ENCODE data around the gene PNPLA2. TPM values are rescaled to one million over a fixed set of nuclear protein-coding genes. Genes with fewer than 3 reads are reported as not detected.

Gene PNPLA2, protein sequence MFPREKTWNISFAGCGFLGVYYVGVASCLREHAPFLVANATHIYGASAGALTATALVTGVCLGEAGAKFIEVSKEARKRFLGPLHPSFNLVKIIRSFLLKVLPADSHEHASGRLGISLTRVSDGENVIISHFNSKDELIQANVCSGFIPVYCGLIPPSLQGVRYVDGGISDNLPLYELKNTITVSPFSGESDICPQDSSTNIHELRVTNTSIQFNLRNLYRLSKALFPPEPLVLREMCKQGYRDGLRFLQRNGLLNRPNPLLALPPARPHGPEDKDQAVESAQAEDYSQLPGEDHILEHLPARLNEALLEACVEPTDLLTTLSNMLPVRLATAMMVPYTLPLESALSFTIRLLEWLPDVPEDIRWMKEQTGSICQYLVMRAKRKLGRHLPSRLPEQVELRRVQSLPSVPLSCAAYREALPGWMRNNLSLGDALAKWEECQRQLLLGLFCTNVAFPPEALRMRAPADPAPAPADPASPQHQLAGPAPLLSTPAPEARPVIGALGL
- 10 to 100 TPM; 39.7 to 79.4 (median 58.9) TPM for total RNA-seq

DNA sequence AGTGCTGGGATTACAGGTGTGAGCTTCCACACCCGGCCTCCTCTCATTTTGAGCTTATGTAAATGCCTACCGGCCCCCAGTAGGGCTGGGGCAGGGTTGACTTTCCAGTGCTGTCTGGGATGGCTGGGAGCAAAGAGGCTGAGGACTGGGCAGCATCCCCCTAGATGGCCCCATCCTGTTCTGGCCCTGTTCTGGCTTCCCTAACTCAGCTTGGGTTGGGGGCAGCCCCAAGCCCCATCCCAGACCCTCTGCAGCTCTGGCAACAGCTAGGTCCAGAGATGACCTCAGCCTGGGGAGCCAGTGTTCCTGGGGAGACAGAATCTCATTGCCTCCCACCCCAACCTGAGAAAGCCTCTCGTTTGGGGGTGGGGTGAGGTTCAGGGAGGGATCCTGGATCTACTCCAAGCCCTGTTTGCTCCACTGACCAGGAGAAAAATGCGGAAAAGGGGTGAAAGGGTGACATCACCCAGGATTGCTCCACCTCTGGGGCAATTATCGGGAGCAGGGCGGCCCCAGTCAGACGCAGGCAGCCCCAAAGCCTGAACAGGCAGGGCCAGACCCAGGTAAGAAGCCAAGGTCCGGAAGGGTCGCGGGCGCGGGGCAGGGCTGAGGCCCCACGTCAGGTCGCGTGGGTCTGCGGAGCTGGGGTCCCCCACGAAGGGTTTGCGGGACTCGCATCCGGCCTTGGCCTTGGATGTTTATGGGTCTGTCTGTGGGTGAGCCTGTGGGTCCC, at the start of gene PNPLA2:
Gene PNPLA2 (plus strand): TSS at position 519 of the 733 bp plus-strand sequence. CDS start 805 bp downstream, outside the sequence.
- Histone ChIP-seq H3K4me3 (peak within 1 kb of the TSS; percentile 63 to 99), H3K4me1 (peaks cover 0 to 35% (median 18%) of the 10 kb centered on the region in 3 donors), H3K27me3 (no peaks in the 10 kb centered on the region), H3K36me3 (peaks cover 0 to 34% of the 10 kb centered on the region in 2 donors), H3K9me3 (no peaks in the 10 kb centered on the region), H3K27ac (peak within 1 kb of the TSS; percentile 75 to 100 (median 94))
- TF ChIP-seq, protein P1, sequence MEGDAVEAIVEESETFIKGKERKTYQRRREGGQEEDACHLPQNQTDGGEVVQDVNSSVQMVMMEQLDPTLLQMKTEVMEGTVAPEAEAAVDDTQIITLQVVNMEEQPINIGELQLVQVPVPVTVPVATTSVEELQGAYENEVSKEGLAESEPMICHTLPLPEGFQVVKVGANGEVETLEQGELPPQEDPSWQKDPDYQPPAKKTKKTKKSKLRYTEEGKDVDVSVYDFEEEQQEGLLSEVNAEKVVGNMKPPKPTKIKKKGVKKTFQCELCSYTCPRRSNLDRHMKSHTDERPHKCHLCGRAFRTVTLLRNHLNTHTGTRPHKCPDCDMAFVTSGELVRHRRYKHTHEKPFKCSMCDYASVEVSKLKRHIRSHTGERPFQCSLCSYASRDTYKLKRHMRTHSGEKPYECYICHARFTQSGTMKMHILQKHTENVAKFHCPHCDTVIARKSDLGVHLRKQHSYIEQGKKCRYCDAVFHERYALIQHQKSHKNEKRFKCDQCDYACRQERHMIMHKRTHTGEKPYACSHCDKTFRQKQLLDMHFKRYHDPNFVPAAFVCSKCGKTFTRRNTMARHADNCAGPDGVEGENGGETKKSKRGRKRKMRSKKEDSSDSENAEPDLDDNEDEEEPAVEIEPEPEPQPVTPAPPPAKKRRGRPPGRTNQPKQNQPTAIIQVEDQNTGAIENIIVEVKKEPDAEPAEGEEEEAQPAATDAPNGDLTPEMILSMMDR (IDR thresholded peaks at IDR 0.05) = no peak
- TF ChIP-seq POLR2AphosphoS5 (IDR thresholded peaks at IDR 0.05) = peak; percentile 18
- no peak for TF ChIP-seq POLR2A (IDR thresholded peaks at IDR 0.05)
- no peak for TF ChIP-seq EP300 (IDR thresholded peaks at IDR 0.05)
- peak; percentile 26 for ATAC-seq
- WGBS, 2 donors (ENCODE audit: low coverage in 1 of 2) = no CpG with 5 or more reads among the region's 20 CpGs

DNA sequence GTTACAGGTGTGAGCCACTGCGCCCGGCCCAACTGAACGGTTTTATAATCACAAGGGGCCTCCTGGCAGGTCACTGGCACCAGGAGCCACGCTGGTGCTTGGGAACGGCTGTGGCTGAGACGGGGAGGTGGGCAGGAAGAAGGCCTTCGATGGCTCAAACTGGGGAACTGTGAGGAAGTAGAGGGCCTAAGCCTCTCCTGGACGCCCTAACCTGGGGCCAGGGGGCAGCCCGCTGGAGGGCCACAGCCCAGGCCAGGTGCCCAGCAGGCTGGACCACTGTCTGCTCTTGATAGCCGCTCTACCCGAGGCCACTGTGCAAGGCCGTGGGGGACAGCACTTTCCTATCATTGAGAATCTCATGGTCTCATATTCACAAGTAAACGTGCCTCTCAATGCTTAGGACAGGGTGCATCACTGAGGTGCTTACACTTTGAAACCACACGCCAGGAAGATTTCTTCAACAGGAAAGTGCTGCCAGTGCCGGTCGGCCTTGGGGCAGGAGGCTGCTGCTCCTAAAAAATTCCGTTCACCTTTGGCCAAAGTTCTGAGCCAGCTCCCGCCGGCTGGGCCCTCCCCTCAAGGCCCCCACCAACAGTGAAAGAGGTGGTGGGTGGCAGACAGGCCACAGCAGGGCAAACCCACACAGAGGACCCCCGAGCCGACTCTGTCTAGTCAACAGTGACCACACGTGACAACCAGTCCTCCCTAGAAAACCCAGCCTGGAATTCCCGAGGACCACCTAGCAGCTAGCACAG, 48.6 kb upstream of the PNPLA2 start:
- 80 to 85% methylated on average over 1 to 4 of the region's 23 CpGs for WGBS, 2 donors (ENCODE audit: low coverage in 1 of 2)
- Histone ChIP-seq H3K9me3 (no peaks in the 10 kb centered on the region), H3K27ac (no peak overlapping the region), H3K27me3 (no peaks in the 10 kb centered on the region), H3K4me3 (no peak overlapping the region), H3K4me1 (peaks cover 0 to 34% (median 3%) of the 10 kb centered on the region in 3 donors), H3K36me3 (peaks cover 0 to 97% of the 10 kb centered on the region in 2 donors)
- no peak for TF ChIP-seq EP300 (IDR thresholded peaks at IDR 0.05)
- TF ChIP-seq, protein P1 (IDR thresholded peaks at IDR 0.05) = no peak
- TF ChIP-seq POLR2A (IDR thresholded peaks at IDR 0.05) = no peak
- no peak for TF ChIP-seq POLR2AphosphoS5 (IDR thresholded peaks at IDR 0.05)
- ATAC-seq = no peak

DNA sequence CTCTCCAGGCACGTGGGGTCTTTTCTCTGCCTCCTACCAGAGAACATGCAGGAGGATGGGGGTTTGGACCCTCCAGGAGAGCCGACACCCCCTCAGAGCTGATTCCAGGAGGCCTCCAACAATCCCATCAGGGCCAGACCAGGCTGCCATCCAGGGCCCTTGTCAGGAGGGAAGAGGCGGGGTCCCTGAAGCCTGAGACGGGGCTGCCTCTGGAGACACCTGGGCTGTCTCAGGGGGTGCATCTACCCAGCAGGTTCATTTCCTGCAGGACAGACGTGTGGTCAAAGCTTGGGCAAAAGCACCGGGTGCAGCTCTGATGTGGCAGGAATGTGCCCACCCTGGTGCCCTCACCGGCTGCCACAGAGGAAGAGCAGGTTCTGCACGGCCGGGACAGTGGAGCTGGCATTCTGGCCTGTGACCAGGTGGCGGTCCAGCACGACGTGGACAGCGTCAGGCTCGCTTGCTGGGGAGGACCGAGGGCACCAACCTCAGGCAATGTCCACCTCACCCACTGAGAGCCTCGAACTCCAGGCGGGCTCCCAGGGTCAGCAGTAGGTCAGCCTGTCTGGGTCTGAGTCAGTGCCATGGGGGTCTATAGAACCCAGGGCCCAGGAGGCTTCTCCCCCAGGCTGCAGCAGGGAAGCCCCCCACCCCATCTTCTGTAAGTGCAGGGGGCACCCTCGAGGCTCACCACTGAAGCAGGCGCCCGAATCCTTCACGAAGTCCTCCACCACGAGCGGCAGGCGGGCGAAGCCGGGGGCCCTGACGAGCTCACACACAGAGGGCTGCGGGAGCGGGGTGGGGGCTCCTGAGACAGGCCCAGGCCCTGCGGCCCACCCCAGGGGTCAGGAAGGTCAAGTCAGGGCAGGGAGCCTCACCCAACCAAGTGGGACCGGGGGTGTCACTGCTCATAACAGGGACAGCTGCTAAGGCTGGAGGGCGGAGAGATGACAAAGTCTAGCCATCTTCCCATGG, 47.8 kb upstream of the PNPLA2 start:
- Histone ChIP-seq H3K9me3 (no peaks in the 10 kb centered on the region), H3K36me3 (peaks cover 0 to 88% of the 10 kb centered on the region in 2 donors), H3K27ac (no peak overlapping the region), H3K27me3 (no peaks in the 10 kb centered on the region), H3K4me1 (peaks cover 0 to 42% (median 11%) of the 10 kb centered on the region in 3 donors), H3K4me3 (no peak overlapping the region)
- whole genome bisulfite sequencing, 2 donors (ENCODE audit: low coverage in 1 of 2) = 67% methylated on average over 1 of the region's 32 CpGs; no CpG with 5 or more reads in 1 of the 2 donors
- TF ChIP-seq POLR2AphosphoS5 (IDR thresholded peaks at IDR 0.05) (no peak), POLR2A (IDR thresholded peaks at IDR 0.05) (no peak), EP300 (IDR thresholded peaks at IDR 0.05) (no peak)
- TF ChIP-seq, protein P1 (IDR thresholded peaks at IDR 0.05) = no peak
- ATAC-seq = no peak

DNA sequence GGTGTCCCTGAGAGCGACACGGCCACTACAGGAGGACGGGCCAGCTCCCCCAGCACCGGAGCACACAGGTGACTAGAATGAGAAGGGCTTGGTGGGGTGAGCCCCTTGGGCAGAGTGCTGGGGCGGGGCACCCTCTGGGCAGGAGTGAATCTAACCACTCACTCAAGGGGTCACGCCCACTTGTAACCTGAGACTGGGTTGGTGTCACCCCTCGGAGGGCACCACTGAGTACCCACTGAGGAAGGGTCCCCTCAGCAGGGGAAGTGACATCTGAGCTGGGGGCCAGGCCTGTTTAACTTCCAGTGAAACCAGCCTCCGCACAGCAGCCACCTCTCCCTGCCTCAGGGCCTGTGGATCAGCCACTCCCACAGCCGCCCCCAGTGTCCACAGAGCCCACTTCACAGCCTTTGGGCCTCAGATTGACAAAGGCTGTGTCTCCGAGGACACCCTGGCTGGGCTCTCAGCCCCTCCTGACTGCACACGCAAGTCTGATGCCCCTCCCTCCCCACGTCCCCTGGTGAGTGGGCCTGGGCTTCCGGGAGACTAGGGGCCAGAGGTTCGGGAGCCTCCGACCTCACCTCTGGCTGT, 47.0 kb upstream of the PNPLA2 start:
- Histone ChIP-seq H3K36me3 (peaks cover 0 to 80% of the 10 kb centered on the region in 2 donors), H3K4me3 (no peak overlapping the region), H3K27ac (peak overlapping the region in 1 of 4 donors; percentile 41), H3K9me3 (no peaks in the 10 kb centered on the region), H3K4me1 (peaks cover 0 to 50% (median 17%) of the 10 kb centered on the region in 3 donors), H3K27me3 (no peaks in the 10 kb centered on the region)
- no peak for TF ChIP-seq POLR2AphosphoS5 (IDR thresholded peaks at IDR 0.05)
- TF ChIP-seq, protein P1 (IDR thresholded peaks at IDR 0.05) = no peak
- TF ChIP-seq POLR2A (IDR thresholded peaks at IDR 0.05) = no peak
- TF ChIP-seq EP300 (IDR thresholded peaks at IDR 0.05) = no peak
- no CpG with 5 or more reads among the region's 15 CpGs for WGBS, 2 donors (ENCODE audit: low coverage in 1 of 2)
- no peak for ATAC-seq

Measured in gastroesophageal sphincter (tissue), 4 donors.